HG02798 (cell line): ENCODE results near the gene ZFAND3.
"Not testable (repeated sequence)": the region's sequence is repeated elsewhere in the genome, so short reads cannot be mapped to it uniquely, and the experiment has no call there.

Experiments
- ATAC-seq: cut with Tn5 transposase; IDR thresholded peaks from one replicate; pipeline ENCODE4 v1.9.1; 2021; ENCODE audit warnings: mild to moderate bottlenecking; ENCODE audit not compliant: unreplicated experiment, poor library complexity

The ZFAND3 gene

DNA sequence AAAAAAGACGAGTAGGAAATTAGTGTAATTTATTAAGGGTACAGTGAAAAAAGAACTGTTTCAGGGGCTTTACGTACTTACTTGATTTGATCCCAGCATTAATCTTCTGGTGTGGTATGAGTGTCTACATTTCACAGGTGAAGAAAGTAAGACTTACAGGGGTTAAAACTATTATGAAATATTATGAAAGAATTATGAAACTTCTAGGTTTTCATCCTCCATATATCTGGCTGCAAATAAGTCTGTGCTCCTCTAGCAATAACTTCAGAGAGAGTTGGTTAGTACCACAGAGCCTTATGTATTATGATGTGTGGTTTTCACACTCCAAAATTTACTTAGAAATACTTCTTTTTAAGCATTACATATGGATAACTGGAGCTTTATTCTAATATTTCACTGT is 41.9 kb downstream of the ZFAND3 start:
- ATAC-seq = no peak

DNA sequence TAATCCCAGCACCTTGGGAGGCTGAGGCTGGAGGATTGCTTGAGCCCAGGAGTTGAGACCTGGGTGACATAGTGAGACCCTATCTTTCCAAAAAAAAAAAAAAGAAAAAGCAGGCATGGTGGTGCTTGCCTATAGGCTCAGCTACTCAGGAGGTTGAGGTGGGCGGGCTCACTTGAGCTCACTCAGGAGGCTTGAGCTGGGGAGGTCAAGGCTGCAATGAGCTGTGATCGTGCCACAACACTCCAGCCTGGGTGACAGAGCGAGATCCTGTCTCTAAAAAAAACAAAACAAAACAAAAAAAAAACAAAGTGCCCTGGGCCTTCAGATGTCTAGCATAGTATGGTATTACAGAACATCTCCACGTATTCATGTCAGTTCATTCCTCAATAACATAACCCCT is 42.9 kb downstream of the ZFAND3 start:
- no peak for ATAC-seq

GRCh38 chr6:37862992-37863391 is 43.5 kb downstream of the ZFAND3 start:
- ATAC-seq = no peak

GRCh38 chr6:37864250-37864649 is 44.7 kb downstream of the ZFAND3 start:
- no peak for ATAC-seq

GRCh38 chr6:37865504-37865903 is 46.0 kb downstream of the ZFAND3 start:
- no peak for ATAC-seq

DNA sequence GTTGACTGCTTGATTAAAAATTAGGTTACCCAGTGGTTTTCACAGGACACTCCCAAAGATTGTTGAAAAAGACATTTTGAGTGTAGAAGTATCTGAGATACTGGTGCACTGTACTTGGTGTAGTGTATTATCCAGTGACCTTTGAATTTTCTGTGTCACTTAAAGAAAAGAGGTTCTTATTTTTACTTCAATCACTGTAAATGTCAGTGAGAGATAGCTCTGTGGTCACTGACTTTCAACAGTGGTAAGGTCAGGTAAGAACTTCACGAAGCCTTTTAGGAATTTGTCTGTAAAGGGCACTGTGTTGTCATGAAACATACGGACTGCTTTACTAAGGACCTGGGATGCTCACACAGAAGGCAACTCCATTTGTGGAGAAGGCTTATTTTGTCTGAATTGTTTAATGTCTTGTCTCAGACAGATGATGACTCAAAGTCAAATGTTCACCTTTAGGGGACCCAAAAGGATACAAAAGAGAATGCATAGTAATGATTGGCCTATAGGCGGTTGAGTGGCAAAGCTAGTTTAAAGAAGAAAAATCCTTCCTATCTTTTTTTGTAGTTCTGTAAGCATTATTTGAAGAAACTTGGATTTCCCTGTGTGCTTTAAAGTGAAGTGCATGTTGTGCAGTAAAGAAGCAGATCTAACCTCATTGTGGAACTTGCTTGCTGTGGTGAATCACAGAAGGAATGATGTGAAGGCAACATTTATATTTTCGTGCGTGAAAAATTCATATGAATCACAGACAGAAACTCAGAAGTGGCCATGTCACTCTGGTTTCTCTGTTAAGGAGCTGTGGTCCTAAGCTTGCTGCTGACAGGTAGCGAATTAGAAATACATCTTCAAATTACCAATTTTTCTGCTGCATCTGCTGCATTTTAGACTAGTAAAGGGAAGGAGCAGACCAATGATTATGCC is 47.3 kb downstream of the ZFAND3 start:
- no peak for ATAC-seq

DNA sequence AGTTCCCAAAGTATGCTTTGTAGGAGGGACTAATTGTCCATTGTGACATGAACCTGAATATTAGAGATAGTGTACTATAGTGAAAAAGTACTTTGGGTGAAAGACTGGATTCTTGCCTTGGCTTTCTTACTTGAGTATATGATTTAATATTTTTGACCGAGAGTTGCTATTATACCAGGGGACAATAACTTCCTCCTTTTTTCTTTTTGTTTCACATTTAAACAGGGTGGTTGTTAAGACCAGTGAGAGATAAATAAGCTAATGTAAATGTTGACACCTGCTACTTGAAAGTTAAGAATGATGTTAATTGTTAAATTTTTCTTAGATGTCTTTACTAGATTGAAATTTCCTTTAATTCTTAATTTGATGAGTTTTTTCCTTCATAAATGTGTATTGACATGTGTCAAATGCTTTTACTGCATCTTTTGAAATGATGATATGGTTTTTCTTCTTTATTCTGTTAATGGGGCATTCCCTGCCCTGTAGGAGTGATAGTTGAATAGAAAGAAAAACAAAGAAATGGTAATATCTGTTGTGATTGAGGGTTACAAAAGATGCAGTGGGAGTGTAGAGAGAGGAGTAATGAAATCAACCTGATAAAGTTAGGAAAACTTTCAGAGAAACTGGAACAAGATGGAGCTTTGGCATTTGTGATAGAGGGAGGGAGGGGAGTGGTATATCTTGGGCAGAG is 48.4 kb downstream of the ZFAND3 start:
- peak; percentile 42 for ATAC-seq

DNA sequence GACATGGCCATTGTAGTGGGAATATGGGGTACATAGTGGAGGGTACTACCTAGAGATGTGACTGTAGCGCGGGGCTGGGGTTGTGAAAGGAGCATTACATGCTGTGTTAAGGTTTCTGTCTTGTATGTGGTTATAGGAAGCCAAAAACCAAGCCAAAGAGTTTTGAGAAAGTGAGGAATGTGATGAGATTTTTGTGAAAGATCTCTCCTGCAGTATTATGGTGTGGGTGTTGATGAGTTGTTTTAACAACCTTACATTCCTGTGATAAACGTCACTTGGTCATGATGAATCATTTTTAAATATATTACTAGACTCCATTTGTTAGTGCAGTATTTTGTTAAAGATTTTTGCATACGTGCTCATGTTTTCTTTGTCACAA is 48.9 kb downstream of the ZFAND3 start:
- ATAC-seq = no peak

DNA sequence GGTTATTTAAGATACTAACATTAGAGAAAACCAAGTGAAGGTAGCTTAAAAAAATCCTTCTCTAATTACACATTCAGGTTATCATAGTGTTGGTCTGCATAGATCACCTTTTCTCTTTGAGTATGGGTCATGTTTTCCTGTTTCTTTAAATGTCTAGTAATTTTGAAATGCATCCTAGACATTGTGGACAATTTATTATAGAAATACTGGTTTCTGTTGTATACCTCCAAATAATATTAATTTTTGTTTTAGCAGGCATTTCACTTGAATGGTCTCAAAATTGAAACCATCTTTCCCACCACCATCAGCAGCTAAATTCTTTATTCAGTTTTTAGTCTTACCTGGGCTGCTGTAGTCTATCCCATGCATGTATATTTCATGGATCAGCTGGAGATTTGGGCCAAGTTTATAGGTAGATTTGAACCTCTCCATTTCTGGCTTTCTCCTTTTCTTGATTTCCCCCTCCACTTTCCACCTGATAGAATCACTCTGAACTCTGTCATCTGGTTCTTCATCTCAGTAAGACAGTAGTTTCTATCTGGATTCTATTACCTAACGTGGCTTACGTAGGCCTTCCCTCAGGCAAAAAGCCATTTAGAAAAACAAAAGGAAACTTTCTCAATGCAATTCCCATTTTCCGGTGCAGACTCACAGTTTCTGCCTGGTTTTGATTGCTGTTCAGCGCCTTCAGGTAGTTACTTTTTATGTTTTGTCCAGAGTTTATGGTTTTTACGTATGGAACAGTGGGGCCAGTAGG is 52.3 kb downstream of the ZFAND3 start:
- ATAC-seq = no peak

DNA sequence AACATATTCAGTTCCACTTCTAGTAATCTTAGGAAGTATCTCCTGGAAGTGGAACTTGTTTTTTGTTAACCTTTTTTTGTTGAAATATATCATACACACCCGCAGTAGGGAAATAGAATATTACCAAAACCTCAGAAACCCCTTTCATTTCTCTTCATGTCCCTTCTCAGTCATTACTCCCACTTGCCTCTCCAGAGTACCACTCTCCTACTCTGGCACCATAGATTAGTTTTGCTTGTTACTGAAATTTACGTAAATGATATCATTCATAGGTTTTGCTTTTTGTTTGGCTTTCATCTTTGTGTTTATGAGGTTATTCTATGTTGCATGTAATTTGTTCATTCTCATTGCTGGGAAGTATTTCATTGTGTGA is 52.8 kb downstream of the ZFAND3 start:
- no peak for ATAC-seq

DNA sequence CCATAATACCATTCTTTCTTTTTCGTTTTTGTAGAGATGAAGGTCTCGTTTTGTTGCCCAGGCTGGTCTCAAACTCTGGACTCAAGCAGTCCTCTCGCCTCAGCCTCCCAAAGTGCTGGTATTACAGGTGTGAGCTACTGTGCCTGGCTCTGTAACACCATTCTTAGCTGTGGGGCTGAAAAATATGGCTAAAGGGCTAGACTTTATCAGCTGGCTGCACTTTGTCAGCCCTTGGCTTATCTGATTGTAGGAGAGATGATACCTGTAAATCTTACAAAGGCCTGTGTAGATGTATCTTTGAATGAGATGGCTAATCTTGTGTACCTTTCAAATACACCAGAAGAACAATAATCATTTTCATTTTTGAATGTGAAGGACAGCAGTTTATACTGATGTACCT is 55.2 kb downstream of the ZFAND3 start:
- no peak for ATAC-seq

DNA sequence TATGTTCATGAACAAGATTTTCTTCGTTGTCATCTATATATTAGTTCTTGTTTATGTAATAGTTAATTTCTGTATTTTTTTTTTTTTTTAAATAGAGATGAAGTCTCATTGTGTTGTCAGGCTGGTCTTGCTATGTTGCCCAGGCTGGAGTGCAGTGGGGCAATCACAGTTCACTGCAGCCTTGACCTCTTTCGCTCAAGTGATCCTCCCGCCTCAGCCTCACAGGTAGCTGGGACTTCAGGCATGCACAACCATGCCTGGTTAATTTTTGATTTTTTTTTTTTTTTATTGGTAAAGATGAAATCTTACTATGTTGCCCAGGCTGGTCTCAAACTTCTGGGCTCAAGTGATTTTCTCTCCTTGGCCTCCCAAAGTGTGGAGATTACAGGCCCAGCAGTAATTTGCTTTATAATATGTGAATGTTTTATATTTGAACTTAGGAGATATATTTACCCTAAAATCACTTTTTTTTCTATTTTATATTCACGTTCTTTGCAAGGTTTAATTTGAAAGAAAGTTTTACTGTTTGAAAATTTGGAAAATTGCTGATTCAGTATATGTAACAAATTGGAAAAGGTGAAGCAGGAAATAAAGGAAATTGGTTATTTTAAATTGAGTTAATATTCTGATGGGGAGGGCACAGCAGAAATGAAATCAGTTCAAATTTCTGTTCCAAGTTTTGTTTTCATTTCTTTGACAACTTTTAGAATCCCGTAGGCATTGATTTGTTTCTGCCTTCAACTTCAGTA is 56.2 kb downstream of the ZFAND3 start:
- no peak for ATAC-seq

- no peak for ATAC-seq
Observed at GRCh38 chr6:37876843-37877242, 57.3 kb downstream of the ZFAND3 start.

GRCh38 chr6:37877373-37878149 is 58.0 kb downstream of the ZFAND3 start:
- no peak for ATAC-seq

- ATAC-seq = no peak
Observed at GRCh38 chr6:37878150-37878710, 58.7 kb downstream of the ZFAND3 start.

DNA sequence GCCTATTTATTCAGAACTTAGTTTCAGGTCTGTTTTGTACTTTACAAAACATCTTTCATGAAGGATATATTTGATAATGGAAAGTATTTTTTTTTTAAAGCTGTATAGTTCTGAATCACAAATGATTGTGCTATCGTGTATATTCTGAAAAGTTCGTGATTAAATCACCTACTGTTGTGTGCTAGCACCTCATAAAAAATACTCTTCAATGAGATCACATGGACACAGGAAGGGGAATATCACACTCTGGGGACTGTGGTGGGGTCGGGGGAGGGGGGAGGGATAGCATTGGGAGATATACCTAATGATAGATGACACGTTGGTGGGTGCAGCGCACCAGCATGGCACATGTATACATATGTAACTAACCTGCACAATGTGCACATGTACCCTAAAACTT is 61.1 kb downstream of the ZFAND3 start:
- not testable (repeated sequence) for ATAC-seq

DNA sequence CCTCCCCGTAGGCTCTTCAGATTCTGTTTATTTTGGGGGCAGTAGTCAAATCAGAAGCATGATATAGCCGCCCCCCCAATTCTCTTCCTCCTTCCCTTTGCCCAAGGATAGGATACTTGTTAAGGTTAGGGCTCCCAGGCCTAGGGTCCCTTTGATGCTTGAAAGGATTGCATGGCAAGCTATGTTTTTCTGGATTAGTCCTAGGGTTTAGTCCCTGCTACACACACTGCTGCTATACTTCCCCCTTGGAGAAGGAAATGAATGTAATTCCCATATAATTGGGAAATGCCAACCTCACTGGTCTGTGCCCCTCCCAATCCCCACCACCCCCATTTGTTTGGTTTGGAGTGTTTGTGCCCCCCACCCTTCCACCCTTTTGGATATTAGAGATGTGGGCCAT is 62.8 kb downstream of the ZFAND3 start:
- ATAC-seq = no peak

DNA sequence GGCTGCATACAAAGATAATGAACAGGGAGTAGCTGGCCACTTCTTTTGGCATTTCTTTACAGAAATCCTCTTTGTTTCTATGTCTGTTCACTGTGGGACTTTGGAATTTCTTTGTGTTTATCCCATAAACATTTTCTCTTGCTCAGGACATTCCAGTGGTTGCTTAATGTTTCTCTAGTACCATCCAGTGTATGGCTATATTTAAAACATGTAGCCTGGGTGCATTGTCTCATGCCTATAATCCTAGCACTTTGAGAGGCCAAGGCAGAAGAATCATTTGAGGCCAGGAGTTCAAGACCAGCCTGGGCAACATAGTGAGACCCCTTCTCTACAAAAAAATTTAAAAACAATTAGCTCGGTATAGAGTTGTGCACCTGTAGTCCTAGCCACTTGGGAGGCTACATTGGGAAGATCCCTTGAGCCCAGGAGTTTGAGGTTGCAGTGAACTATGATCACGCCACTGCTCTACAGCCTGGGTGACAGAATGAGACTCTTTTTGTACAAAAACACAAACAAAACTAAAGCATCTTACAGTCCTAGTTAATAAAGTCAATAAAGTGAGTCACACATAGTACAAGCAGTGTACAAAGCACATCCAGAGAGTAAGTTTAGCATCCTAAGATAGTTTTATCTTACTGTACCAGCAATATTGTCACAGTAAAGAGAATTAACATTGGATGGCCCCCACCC is 63.3 kb downstream of the ZFAND3 start:
- ATAC-seq = no peak

- no peak for ATAC-seq
Observed at GRCh38 chr6:37884548-37884947, 65.0 kb downstream of the ZFAND3 start.
